ENCODE results near the gene ZNF214.
"Not testable (repeated sequence)": the region's sequence is repeated elsewhere in the genome, so short reads cannot be mapped to it uniquely, and the experiment has no call there.

GRCh38 chr11:6954248-6954647 lies 65.9 kb downstream of the ZNF214 start:
- not testable (repeated sequence) for TF ChIP-seq POLR2A, POLR2AphosphoS5 (IDR thresholded peaks at IDR 0.05)
- TF ChIP-seq, protein P1, sequence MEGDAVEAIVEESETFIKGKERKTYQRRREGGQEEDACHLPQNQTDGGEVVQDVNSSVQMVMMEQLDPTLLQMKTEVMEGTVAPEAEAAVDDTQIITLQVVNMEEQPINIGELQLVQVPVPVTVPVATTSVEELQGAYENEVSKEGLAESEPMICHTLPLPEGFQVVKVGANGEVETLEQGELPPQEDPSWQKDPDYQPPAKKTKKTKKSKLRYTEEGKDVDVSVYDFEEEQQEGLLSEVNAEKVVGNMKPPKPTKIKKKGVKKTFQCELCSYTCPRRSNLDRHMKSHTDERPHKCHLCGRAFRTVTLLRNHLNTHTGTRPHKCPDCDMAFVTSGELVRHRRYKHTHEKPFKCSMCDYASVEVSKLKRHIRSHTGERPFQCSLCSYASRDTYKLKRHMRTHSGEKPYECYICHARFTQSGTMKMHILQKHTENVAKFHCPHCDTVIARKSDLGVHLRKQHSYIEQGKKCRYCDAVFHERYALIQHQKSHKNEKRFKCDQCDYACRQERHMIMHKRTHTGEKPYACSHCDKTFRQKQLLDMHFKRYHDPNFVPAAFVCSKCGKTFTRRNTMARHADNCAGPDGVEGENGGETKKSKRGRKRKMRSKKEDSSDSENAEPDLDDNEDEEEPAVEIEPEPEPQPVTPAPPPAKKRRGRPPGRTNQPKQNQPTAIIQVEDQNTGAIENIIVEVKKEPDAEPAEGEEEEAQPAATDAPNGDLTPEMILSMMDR (IDR thresholded peaks at IDR 0.05): not testable (repeated sequence)
